KMS-11 (cell line): Measurements from ENCODE around the gene ZNF484.
"Not testable (repeated sequence)": the region's sequence is repeated elsewhere in the genome, so short reads cannot be mapped to it uniquely, and the experiment has no call there.

Source experiments
- H2AFZ ChIP-seq: fragments of 200-600 bp; sonication (generic); 2 replicates; pipeline ENCODE4 v1.6.1; 2016; ENCODE audit warnings: antibody characterized with exemption, mixed run types, low read depth
- H3K27ac ChIP-seq: fragments of 200-600 bp; sonication (generic); 2 replicates; pipeline ENCODE4 v1.6.1; 2016; ENCODE audit warnings: mild to moderate bottlenecking, mixed run types
- H3K27me3 ChIP-seq: fragments of 200-600 bp; sonication (generic); 2 replicates; pipeline ENCODE4 v1.6.1; 2017; ENCODE audit warnings: mild to moderate bottlenecking, low read depth, mixed run types, moderate library complexity; ENCODE audit not compliant: insufficient read depth
- H3K36me3 ChIP-seq: fragments of 200-600 bp; sonication (generic); 2 replicates; pipeline ENCODE4 v1.6.1; 2017; ENCODE audit warnings: mild to moderate bottlenecking, mixed run types; ENCODE audit not compliant: insufficient read depth
- H3K4me1 ChIP-seq: fragments of 200-600 bp; sonication (generic); 2 replicates; pipeline ENCODE4 v1.6.1; 2016; ENCODE audit warnings: mild to moderate bottlenecking, low read depth, mixed run types; ENCODE audit not compliant: poor library complexity, severe bottlenecking
- H3K4me2 ChIP-seq: fragments of 200-600 bp; sonication (generic); 2 replicates; pipeline ENCODE4 v1.7.0; 2016; ENCODE audit warnings: mild to moderate bottlenecking, mixed run types
- H3K4me3 ChIP-seq: fragments of 200-600 bp; sonication (generic); IDR thresholded peaks from 2 replicates; pipeline ENCODE4 v1.6.1; 2017; ENCODE audit warnings: low read depth, low read length, mixed read lengths; ENCODE audit not compliant: insufficient read depth
- H3K79me2 ChIP-seq: fragments of 200-600 bp; sonication (generic); 2 replicates; pipeline ENCODE4 v1.6.1; 2016; ENCODE audit warnings: low read depth, mixed run types; ENCODE audit not compliant: insufficient read depth
- H3K9ac ChIP-seq: fragments of 200-600 bp; sonication (generic); 2 replicates; pipeline ENCODE4 v1.6.1; 2016; ENCODE audit warnings: mild to moderate bottlenecking, mixed run types
- H4K20me1 ChIP-seq: fragments of 200-600 bp; sonication (generic); 2 replicates; pipeline ENCODE4 v1.6.1; 2016; ENCODE audit warnings: mild to moderate bottlenecking, mixed run types; ENCODE audit not compliant: insufficient read depth
- CTCF ChIP-seq: fragments of 200-600 bp; sonication (generic); conservative IDR thresholded peaks from 2 replicates; pipeline ENCODE4 v1.6.1; 2017; ENCODE audit warnings: low read depth, mild to moderate bottlenecking, antibody characterized with exemption, low read length, moderate library complexity, mixed read lengths

Gene ZNF484

GRCh38 chr9:92857236-92857635 lies 20.6 kb downstream of the ZNF484 start:
- peaks cover 17% of the 10 kb centered on the region for H3K4me1 ChIP-seq
- no peak overlapping the region for H3K4me2 ChIP-seq
- no peak overlapping the region for H2AFZ ChIP-seq
- H3K27ac ChIP-seq = no peak overlapping the region
- no peaks in the 10 kb centered on the region for H4K20me1 ChIP-seq
- no peak overlapping the region for H3K4me3 ChIP-seq
- H3K9ac ChIP-seq = no peak overlapping the region
- no peak for TF ChIP-seq CTCF
- H3K27me3 ChIP-seq = no peaks in the 10 kb centered on the region
- H3K36me3 ChIP-seq = peaks cover 20% of the 10 kb centered on the region; the same call in 1 of the 2 replicates
- H3K79me2 ChIP-seq = peaks cover 6% of the 10 kb centered on the region; the same call in 1 of the 2 replicates

GRCh38 chr9:92853716-92854115 lies 24.1 kb downstream of the ZNF484 start:
- H3K79me2 ChIP-seq = peaks cover 6% of the 10 kb centered on the region; the same call in 1 of the 2 replicates
- H3K4me1 ChIP-seq = no peaks in the 10 kb centered on the region
- no peak for TF ChIP-seq CTCF
- H3K27me3 ChIP-seq = no peaks in the 10 kb centered on the region
- H2AFZ ChIP-seq = no peak overlapping the region
- no peaks in the 10 kb centered on the region for H4K20me1 ChIP-seq
- H3K4me2 ChIP-seq = no peak overlapping the region
- no peak overlapping the region for H3K27ac ChIP-seq
- H3K4me3 ChIP-seq = no peak overlapping the region
- peaks cover 10% of the 10 kb centered on the region; the same call in 1 of the 2 replicates for H3K36me3 ChIP-seq
- H3K9ac ChIP-seq = no peak overlapping the region

- Histone ChIP-seq H3K4me3 (no peak overlapping the region), H4K20me1 (no peaks in the 10 kb centered on the region), H3K9ac (no peak overlapping the region), H3K27ac (no peak overlapping the region), H3K36me3 (peaks cover 17% of the 10 kb centered on the region), H3K27me3 (no peaks in the 10 kb centered on the region), H3K4me1 (no peaks in the 10 kb centered on the region), H3K4me2 (no peak overlapping the region), H2AFZ (no peak overlapping the region), H3K79me2 (no peaks in the 10 kb centered on the region)
- no peak for TF ChIP-seq CTCF
These were observed 26.9 kb downstream of the ZNF484 start for GRCh38 chr9:92850898-92851297.

- H2AFZ ChIP-seq, H3K27me3 ChIP-seq, H3K4me2 ChIP-seq, H3K4me3 ChIP-seq, H3K9ac ChIP-seq, H4K20me1 ChIP-seq, H3K79me2 ChIP-seq, H3K4me1 ChIP-seq, H3K27ac ChIP-seq: not testable (repeated sequence)
- peaks cover 14% of the 10 kb centered on the region for H3K36me3 ChIP-seq
These were observed 29.1 kb downstream of the ZNF484 start for GRCh38 chr9:92848740-92849139.

GRCh38 chr9:92846662-92847145 lies 31.1 kb downstream of the ZNF484 start:
- Histone ChIP-seq H3K79me2 (no peaks in the 10 kb centered on the region), H2AFZ (no peak overlapping the region), H3K4me1 (no peaks in the 10 kb centered on the region), H3K36me3 (peaks cover 14% of the 10 kb centered on the region), H3K4me3 (no peak overlapping the region), H3K27me3 (no peaks in the 10 kb centered on the region), H3K27ac (no peak overlapping the region), H4K20me1 (no peaks in the 10 kb centered on the region), H3K4me2 (no peak overlapping the region), H3K9ac (no peak overlapping the region)
- no peak for TF ChIP-seq CTCF

GRCh38 chr9:92838411-92838810 lies 39.4 kb downstream of the ZNF484 start:
- not testable (repeated sequence) for H3K4me2 ChIP-seq, H3K79me2 ChIP-seq, H2AFZ ChIP-seq, H3K4me3 ChIP-seq, H3K9ac ChIP-seq, H3K27ac ChIP-seq, H4K20me1 ChIP-seq, H3K36me3 ChIP-seq, H3K4me1 ChIP-seq, H3K27me3 ChIP-seq
